Activated naive CD4-positive, alpha-beta T cell treated with anti-CD3 and anti-CD28 coated beads, Interleukin-2, amount 50 U/mL, for 72 hours (primary cell): ENCODE data around the gene PNKP. TPM values are rescaled to one million over a fixed set of nuclear protein-coding genes. Genes with fewer than 3 reads are reported as not detected.

ENCODE experiments used
- ATAC-seq, 2 donors: fragments of 150-1000 bp; cut with Tn5 transposase; 2 replicates each; pipeline ENCODE4 v1.10.0; 2021; ENCODE audit warnings: mild to moderate bottlenecking in 2 of 2, moderate library complexity in 2 of 2
- DNase-seq, 2 donors: peaks; one replicate each; pipeline ENCODE4 v3.0.0; 2021 to 2022; ENCODE audit warnings: low spot score in 2 of 2
- H3K27ac Mint-ChIP-seq, 2 donors: one replicate each; pipeline ENCODE4 v1.8.0; 2022; ENCODE audit warnings: mild to moderate bottlenecking in 2 of 2, mixed read lengths in 2 of 2
- H3K36me3 Mint-ChIP-seq, 2 donors: one replicate each; pipeline ENCODE4 v1.8.0; 2022; ENCODE audit warnings: mixed read lengths in 2 of 2
- H3K9me3 Mint-ChIP-seq, 2 donors: one replicate each; pipeline ENCODE4 v1.8.0; 2022; ENCODE audit warnings: mixed read lengths in 2 of 2
- total RNA-seq, 2 donors: library from RNA; stranded (reverse); gene quantifications; one replicate each; pipeline ENCODE4 v1.2.3, GENCODE V29; 2022

PNKP gene
- total RNA-seq, 2 donors from 2014 or later = 90.6 to 119 TPM

DNA sequence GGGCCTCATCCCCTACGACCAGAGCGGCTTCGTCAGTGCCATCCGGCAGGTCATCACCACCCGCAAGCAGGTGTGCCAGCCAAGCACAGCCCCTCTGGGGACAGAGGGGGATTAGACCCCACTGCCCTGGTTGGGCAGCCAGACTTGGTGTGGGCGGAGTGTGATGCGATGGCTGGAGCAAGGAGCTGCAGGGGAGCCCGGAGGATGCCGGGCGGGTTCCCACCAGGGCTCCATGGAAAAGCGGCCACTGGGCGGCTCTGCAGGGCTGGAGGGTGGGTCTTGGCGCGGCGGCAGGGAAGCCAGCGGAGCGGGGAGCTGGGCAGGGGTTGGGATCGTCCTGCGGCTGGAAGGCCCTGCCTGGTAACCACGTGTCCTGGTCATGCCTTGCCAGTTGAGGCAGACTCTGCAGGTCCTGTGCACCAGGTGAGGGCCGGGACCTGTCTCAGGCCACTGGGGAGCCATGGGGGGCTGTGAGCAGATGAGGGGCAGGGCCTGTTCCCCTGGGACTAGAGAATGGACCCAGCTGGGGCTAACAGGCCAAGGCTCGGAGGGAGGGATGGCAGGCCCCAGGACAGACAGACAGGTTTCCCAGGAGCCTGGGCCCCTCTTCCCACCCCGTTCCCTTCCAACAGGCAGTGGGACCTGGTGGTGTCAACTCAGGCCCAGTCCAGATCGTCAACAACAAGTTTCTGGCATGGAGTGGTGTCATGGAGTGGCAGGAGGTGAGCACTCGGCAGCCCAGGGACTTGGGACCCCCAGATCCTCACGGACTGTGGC, 10.1 kb downstream of the PNKP start:
- no peak for ATAC-seq
- peak overlapping the region in 1 of 2 donors; percentile 79 for H3K27ac Mint-ChIP-seq
- DNase-seq = no peak
- no peaks in the 10 kb centered on the region for H3K9me3 Mint-ChIP-seq
- H3K36me3 Mint-ChIP-seq = peaks cover 0 to 5% of the 10 kb centered on the region in 2 donors

DNA sequence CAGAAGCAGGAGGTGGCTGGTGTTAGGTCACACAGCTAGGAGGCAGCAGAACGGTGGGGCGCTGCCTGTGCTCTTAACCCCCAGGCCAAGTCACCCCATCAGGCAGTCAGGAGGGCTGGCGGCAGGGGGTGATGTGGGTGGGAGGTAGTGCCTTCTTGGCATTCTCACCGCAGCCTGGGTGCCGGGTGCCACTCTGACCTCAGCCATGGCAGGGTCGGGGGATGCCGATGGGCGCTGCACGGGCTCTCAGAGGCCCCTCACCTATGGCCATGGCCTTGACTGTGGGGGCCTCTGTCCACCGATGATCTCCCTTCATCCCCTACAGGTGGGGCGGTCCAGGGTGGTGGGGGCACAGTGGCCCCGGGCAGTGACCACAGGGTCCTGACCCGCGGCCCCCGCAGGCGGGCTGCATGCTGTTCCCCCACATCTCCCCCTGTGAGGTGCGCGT, 10.8 kb downstream of the PNKP start:
- DNase-seq (no peak), ATAC-seq (no peak)
- H3K27ac Mint-ChIP-seq = peak overlapping the region in 1 of 2 donors; percentile 79
- no peaks in the 10 kb centered on the region for H3K9me3 Mint-ChIP-seq
- peaks cover 0 to 10% of the 10 kb centered on the region in 2 donors for H3K36me3 Mint-ChIP-seq

DNA sequence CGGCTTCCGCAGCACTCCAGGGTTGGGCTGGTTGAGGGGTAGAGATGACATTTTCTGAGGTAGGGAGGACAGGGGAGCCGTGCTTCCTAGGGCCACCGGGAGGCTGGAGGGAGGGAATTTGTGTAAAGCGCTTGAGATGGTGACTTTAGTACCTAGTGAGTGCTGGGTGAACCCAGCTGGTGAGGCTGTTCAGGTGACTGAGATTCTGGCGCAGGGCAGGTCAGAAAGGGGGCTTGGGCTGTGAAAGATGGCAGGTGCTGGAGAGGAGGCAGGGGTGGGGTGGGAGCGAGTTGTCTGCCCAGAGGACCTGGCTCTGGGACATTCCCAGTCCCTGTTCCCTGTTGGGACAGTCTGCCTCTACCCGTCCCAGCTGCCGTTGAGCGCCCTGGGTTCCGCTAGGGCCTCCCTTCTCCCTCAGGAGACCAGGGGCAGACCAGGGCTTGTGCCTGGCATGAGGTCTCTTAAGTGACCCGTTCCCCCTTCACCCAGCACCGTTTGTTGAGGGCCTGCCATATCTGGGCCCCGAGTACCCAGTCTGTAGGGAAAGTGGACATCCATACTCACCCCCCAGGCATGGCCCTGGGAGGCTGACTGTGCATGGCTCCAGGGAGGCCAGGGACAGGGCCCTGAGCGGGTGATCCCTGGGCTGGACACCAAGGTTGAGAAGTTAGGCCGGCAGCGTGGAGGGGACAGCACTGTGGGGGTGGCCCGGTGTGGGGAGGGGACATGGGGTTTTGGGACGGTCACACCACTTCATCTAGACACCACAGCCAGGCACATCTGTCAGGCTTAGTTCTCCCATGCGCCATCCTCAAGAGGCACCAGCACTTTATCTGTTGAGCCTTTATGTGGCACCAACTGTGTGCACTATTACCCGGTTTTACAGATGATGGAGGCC, 11.5 kb downstream of the PNKP start:
- H3K36me3 Mint-ChIP-seq = peaks cover 0 to 10% of the 10 kb centered on the region in 2 donors
- no peaks in the 10 kb centered on the region for H3K9me3 Mint-ChIP-seq
- DNase-seq (no peak), ATAC-seq (peak in 1 of 2 donors; percentile 4)
- peak overlapping the region; percentile 77 to 89 for H3K27ac Mint-ChIP-seq

DNA sequence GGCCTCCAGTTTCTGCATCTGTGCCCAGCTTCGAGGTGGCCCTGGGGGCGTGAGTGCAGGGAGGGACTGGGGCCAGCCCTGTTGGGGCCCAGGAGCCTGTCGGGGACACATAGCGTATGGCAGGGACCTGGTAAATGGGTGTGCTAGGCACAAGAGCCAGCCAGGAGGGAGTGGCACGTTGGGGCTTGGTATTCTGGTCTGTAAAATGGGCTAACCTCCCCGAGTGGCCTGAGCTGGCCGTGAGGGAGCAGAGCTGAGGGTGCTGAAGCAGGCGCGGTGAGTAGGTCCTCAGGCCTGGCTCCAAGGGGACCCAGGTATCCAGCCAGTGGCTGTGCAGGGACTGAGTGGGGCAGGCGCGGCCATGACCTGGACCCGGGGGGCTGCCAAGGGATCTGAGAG, 12.1 kb downstream of the PNKP start:
- Mint-ChIP-seq H3K9me3 (no peaks in the 10 kb centered on the region), H3K36me3 (peaks cover under 1 to 12% of the 10 kb centered on the region in 2 donors), H3K27ac (peak overlapping the region; percentile 77 to 89)
- ATAC-seq (no peak), DNase-seq (no peak)

DNA sequence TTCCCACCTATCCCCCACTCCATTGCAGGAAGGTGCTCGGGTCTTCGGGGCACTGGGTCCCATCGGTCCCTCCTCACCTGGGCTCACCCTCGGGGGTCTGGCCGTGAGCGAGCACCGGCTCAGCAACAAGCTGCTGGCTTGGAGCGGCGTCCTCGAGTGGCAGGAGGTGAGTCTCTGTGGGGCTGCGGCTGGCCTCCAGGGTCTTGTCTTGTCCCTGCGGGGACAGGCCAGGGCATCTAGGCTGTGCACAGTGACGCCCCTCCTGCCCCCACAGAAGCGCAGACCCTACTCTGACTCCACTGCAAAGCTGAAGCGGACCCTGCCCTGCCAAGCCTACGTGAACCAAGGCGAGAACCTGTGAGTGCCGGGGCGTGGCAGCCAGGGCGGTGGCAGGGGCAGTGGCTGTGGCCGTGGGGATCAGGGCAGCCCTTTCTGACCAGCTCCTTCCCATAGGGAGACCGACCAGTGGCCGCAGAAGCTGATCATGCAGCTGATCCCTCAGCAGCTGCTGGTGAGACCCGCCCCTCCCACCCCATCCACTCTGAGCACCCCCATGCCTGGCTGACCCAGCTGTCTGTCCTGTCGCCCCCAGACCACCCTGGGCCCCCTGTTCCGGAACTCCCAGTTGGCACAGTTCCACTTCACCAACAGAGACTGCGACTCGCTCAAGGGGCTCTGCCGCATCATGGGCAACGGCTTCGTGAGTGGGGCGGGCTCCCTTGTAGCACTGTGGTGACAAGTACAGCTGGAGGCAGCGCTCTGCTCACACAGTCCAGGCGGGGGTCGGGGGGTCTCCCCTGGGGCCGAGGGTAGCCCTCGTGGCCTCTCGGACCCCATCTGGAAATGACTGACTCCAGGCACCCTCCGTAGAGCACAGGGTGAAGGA, 12.8 kb downstream of the PNKP start:
- Mint-ChIP-seq H3K27ac (peak overlapping the region in 1 of 2 donors; percentile 77), H3K9me3 (peaks cover 6% of the 10 kb centered on the region in 2 donors), H3K36me3 (peaks cover 6 to 16% of the 10 kb centered on the region in 2 donors)
- ATAC-seq (no peak), DNase-seq (no peak)

DNA sequence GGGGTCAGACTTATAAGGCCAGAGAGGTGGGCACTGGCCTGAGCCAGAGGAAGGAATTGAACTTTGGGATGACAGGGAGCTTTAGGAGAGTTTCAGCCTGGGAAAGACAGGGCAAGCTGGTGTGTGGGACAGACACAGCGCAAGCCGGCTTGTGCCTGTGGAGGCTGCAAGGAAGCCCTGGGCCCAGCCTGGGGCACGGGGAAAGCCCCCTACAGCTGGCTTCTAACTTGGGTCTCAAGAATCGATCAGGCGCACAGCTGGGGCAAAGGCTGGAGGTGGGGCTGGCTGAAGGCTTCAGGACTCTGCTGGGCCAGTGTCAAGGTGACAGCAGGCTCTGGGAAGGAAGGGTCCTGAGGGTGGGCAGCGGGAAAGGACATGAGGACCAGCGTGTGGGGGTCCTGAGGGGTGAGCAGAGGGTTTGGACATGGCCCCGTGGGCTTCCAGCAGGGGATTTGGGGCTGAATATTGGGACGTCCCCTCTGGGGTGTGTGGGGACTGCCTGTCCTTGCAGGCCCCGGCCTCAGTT, 13.5 kb downstream of the PNKP start:
- DNase-seq (no peak), ATAC-seq (no peak)
- peaks cover 6 to 10% of the 10 kb centered on the region in 2 donors for H3K9me3 Mint-ChIP-seq
- peaks cover 11 to 16% of the 10 kb centered on the region in 2 donors for H3K36me3 Mint-ChIP-seq
- no peak overlapping the region for H3K27ac Mint-ChIP-seq

DNA sequence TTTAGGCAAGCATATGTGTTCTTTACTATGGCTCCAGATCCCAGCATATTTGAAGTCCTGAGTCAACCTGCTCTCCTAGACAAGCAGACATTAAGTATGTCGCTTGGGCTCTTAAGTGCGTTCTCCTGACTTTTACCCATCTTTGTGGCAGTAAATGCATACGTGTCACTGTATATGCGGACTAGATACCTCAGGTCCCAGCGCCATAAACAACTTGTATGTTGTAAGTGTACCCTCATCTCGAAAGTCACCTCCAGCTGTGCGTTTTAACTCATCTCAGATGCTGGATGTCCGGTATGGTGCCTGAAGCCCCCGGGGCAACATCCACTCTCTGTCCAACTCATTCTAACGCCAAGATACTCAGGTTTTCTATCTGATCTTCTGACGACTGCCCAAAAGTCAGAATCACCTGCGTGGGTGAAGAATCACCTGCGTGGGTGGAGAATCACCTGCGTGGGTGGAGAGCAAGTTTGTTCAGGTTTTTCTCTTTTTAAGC, 14.7 kb downstream of the PNKP start:
- ATAC-seq = no peak
- DNase-seq = no peak
- Mint-ChIP-seq H3K36me3 (peaks cover 16% of the 10 kb centered on the region in 2 donors), H3K27ac (peak overlapping the region; percentile 23 to 72), H3K9me3 (peaks cover 6 to 12% of the 10 kb centered on the region in 2 donors)

DNA sequence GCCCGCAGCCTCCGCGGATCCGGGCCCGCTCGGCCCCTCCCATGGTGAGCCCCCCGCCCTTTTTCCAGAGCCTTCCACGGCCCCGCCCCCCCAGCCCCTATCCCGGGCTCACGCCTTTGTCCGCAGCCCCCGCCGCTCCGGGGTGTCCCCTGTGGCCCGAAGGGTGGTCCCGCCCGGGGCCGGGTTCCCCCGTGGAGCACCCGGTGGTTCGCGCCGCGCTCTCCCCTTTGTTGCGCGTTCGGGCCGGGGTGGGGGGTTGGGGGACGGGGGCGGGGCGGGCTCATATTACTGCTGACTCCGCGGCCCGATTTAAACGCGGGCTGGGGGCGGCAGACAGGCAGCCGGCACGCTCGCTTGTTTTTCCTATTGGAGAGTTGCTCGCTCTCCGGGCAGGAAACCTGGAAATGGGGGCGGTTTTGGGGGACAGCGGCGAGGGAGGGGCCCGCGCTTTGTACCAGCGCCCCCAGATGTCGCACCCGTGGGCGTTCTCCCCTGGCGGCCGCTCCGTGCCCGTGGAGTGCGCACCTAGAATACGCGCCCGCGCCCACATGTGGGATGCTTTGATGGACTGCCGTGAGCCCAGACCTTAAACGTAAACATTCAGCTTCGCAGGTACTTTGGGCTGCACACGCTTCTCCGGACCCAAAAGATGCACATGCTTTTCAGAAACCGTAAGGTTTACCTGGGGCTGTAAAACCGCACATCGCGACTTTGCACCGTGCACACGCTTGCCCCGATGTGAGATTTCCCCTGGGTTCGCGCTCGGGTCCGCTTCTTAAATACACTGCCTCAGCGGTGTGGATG, 15.7 kb downstream of the PNKP start:
- Mint-ChIP-seq H3K27ac (peak overlapping the region; percentile 23 to 91), H3K9me3 (peaks cover 6 to 12% of the 10 kb centered on the region in 2 donors), H3K36me3 (peaks cover 16% of the 10 kb centered on the region in 2 donors)
- DNase-seq (no peak), ATAC-seq (peak in 1 of 2 donors; percentile 1)

DNA sequence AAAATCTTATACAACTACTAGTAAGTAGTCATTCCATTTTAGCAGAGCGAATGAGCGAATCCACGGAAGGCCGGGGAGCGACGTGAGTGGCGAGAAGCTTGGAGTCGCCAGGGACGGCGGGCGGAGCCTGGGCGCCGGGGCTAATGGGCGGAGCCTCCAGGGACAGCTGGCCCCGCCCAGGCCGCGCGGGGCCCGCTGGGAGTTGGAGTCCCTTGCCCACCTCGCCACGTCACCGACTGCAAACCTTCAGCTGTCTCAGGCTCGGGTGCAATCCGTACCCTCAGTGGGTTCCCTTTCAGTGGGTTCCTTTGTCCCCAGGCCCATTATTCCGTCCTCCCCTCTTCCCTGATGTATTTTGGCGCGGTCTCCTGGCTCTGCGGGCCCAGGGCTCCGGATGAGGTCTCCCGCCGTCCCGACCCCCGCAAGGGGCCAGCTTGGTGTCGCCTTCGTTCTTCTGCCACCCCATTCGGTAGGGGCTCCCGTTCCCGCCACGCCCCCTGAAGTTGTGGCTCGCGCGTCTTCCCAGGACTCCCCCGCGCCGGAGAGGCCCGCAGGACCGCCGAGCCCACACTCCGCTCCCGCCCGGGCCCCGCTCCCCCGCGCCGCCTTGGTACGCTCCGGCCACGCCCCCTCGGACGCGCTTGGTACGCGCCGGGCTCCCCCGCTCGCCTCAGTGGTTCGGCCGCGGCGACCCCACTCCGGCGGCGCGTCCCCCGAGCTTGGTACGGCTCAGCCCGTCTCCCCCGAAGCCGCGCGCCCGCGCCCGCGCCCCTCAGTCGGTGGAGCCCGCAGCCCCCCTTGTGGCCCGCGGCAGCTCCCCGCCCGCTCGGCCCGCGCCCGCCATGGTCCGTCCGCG, 16.7 kb downstream of the PNKP start, which contains the start of gene PTOV1:
PTOV1 (plus strand) TSS at position 673 of the 856 bp plus-strand sequence.
- peaks cover 6 to 12% of the 10 kb centered on the region in 2 donors for H3K9me3 Mint-ChIP-seq
- ATAC-seq (peak; percentile 90 to 91), DNase-seq (peak; percentile 90 to 96)
- peaks cover 16% of the 10 kb centered on the region in 2 donors for H3K36me3 Mint-ChIP-seq
- peak within 1 kb of the TSS; percentile 93 to 97 for H3K27ac Mint-ChIP-seq

DNA sequence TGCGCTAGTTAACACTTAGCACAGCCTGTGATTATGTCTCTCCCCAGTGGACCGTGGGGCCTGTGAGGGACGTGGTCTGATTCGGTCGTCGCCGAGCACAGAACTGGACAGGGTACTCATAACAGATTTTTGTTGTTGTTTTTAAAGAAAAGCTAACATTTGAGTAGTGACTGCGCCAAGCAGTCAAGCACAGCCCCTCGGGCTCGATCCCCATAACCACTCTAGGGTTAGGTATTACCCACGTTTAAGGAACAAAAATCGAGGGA, 17.2 kb downstream of the PNKP start:
- Mint-ChIP-seq H3K9me3 (peaks cover 6 to 12% of the 10 kb centered on the region in 2 donors), H3K27ac (peak overlapping the region; percentile 93 to 97), H3K36me3 (peaks cover 16% of the 10 kb centered on the region in 2 donors)
- DNase-seq (no peak), ATAC-seq (no peak)

DNA sequence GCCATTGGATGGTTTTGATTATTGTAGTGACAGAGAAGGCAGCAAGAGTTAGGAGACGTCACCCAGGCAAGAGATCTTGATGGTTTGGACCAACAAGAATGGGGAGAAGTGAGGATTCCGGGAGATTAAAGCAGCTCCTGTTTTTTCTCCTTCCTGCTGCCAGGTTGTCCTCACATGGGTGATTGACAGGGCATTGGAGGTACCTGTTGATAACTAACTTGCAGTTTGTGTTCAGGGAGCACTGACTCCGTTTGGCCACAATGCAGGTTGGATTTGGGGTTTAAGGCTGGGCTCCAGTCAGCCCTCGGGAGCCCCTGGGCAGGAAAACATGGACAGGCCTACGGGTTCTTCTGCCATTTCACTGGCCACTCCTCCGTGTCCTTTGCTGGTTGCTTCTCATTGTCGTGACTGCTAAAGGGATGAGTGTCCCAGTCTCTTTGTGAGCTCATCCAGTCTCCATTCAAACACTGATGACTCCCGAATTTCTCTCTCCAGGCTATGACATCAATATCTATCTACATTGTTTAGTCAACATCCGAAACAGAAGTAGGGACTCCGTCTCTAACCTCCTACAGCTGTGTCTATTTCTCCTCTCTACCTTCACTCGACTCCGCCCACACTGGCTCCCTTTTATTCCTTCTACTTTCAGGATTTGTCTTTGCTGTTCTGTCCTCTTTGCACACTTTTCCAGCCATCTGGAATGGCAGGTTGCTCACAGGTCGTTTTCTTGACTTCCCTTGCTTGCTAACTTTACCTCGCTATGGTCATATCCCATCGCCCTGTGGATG, 17.7 kb downstream of the PNKP start:
- peak overlapping the region; percentile 93 to 97 for H3K27ac Mint-ChIP-seq
- peaks cover 16% of the 10 kb centered on the region in 2 donors for H3K36me3 Mint-ChIP-seq
- ATAC-seq (no peak), DNase-seq (no peak)
- peaks cover 6 to 12% of the 10 kb centered on the region in 2 donors for H3K9me3 Mint-ChIP-seq

DNA sequence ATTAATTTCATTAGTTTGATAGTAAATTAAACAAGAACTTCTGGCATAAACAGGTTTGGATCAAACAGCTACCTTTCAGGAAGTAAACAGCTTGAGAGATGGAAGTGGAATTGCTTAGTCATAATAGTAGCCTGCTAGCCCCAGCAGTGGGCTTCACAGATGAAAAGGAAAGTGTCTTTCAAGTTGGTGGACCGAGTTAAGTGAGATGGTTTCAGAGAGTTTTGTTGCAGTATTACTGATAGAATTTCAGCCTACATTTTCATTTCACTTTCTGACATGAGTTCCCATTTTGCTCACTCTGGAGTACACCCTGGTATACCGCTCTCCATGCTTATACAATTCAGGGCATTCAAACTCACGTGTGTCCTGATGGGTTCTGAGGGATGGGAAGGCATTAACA, 18.4 kb downstream of the PNKP start:
- DNase-seq = no peak
- H3K36me3 Mint-ChIP-seq = peaks cover 16% of the 10 kb centered on the region in 2 donors
- ATAC-seq = peak in 1 of 2 donors; percentile 3
- peak overlapping the region in 1 of 2 donors; percentile 70 for H3K27ac Mint-ChIP-seq
- peaks cover 6 to 12% of the 10 kb centered on the region in 2 donors for H3K9me3 Mint-ChIP-seq

DNA sequence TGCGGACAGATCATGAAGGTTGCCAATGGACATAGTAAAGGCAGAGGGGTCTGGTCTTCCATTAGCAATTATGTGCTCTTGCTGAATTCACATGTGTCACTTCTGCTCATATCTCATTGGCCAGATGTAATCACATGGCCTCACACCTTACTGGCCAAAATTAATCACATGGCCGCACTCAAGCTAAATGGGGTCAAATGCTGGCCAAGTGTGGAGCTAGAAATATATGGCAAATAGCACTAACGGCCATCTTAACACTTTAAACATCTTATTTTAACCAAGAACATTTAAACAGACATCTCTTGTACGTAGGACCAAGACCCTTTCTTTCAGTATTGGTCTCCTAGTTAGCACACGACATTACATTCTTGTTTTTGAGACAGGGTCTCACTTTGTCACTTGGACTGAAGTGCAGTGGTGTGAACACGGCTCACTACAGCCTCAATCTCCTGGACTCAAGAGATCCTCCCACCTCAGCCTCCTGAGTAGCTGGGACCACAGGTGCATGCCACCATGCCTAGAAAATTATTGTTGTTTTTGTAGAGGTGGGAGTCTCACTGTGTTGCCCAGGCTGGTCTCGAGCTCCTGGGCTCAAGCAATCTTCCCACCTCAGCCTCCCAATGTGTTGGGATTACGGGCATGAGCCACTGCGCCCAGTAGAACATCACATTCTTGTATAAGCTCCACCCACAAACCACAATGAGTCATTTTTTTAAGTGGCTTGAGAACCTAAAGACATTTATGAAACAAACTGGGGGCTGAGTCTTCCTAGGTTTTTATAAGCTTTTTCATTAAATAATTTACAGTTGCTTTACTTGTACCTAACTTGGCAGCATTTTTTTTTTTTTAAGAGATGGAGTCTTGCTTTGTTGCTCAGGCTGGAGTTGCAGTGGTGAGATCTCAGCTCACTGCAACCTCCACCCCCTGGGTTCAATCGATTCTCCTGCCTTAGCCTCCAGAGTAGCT, 19.4 kb downstream of the PNKP start:
- peaks cover 6 to 12% of the 10 kb centered on the region in 2 donors for H3K9me3 Mint-ChIP-seq
- DNase-seq = no peak
- ATAC-seq = peak in 1 of 2 donors; percentile 10
- H3K27ac Mint-ChIP-seq = no peak overlapping the region
- H3K36me3 Mint-ChIP-seq = peaks cover 16% of the 10 kb centered on the region in 2 donors
